A549 (cell line): ENCODE measurements around the gene DIAPH2. TPM values are rescaled to one million over a fixed set of nuclear protein-coding genes. Genes with fewer than 3 reads are reported as not detected.

Source experiments
- ATAC-seq, 2 experiments: fragments of 200-7000 bp in 1 of 2; fragments of >200 bp in 1 of 2; cut with Nextera tagmentation in 1 of 2; cut with Tn5 transposase in 1 of 2; 3 replicates each; pipeline versions ENCODE4 v1.8.0 to v1.9.1; 2018 to 2020; ENCODE audit warnings: mild to moderate bottlenecking in 1 of 2, moderate library complexity in 1 of 2
- CTCF ChIA-PET: fragments of 300-600 bp; sonication (Branson Sonifier 250); formaldehyde crosslinking; extraction: SDS; loops from one replicate; lab custom pipeline; 2021; ENCODE audit warnings: antibody characterized with exemption, inconsistent platforms; lab: Yijun Ruan, JAX
- POLR2A ChIA-PET: fragments of 350-600 bp; formaldehyde crosslinking; extraction: SDS; loops from one replicate; lab custom pipeline; 2021; ENCODE audit warnings: antibody characterized with exemption, inconsistent platforms; lab: Yijun Ruan, JAX
- DNase-seq, 2 experiments: peaks; one replicate each; pipeline versions ENCODE4 v3.0.0 to v3.0.0-alpha.2; 2011 to 2016; ENCODE audit warnings: low read depth in 1 of 2, low spot score in 1 of 2
- FAIRE-seq: peaks from 2 replicates; lab custom pipeline; 2011; peaks lifted over from hg19 to GRCh38; lab: Jason Lieb, UNC
- H3K27ac ChIP-seq, 2 experiments: fragments of >200 bp; sonication (Bioruptor Twin); formaldehyde crosslinking; 3 replicates each; pipeline ENCODE4 v1.5.1; 2016 to 2017
- H3K4me1 ChIP-seq: fragments of >200 bp; sonication (Bioruptor Twin); formaldehyde crosslinking; 3 replicates; pipeline ENCODE4 v1.6.1; 2016
- H3K4me2 ChIP-seq: fragments of >200 bp; sonication (Bioruptor Twin); formaldehyde crosslinking; 3 replicates; pipeline ENCODE4 v1.6.1; 2016
- H3K4me3 ChIP-seq: fragments of >200 bp; sonication (Bioruptor Twin); formaldehyde crosslinking; 3 replicates; pipeline ENCODE4 v1.5.1; 2016
- H3K9me3 ChIP-seq: fragments of >200 bp; sonication (Bioruptor Twin); formaldehyde crosslinking; 3 replicates; pipeline ENCODE4 v1.6.1; 2016
- BHLHE40 ChIP-seq: IDR thresholded peaks from 2 replicates; pipeline ENCODE4 v1.6.1; 2012; ENCODE audit warnings: low read depth, low read length, inconsistent platforms
- CEBPB ChIP-seq, 2 experiments: fragments of >200 bp in 1 of 2; sonication (Bioruptor Twin) in 1 of 2; formaldehyde crosslinking in 1 of 2; IDR thresholded peaks; 2 replicates each; pipeline ENCODE4 v1.6.1; 2012 to 2016
- CHD4 ChIP-seq: fragments of 200-600 bp; sonication (generic); IDR thresholded peaks from 2 replicates; pipeline ENCODE4 v1.6.1; 2016; ENCODE audit warnings: antibody characterized with exemption, mild to moderate bottlenecking, borderline replicate concordance
- EHF ChIP-seq: fragments of 250-450 bp; sonication (Bioruptor Pico); IDR thresholded peaks from 2 replicates; pipeline ENCODE4 v1.5.0; 2020; ENCODE audit warnings: mild to moderate bottlenecking
- FOSB ChIP-seq: fragments of 250-450 bp; sonication (Bioruptor Pico); IDR thresholded peaks from 2 replicates; pipeline ENCODE4 v1.5.0; 2020; ENCODE audit warnings: mild to moderate bottlenecking, moderate library complexity
- GATA3 ChIP-seq: IDR thresholded peaks from 2 replicates; pipeline ENCODE4 v1.6.1; 2012; ENCODE audit warnings: borderline replicate concordance
- HDAC2 ChIP-seq: fragments of 200-600 bp; sonication (generic); IDR thresholded peaks from 2 replicates; pipeline ENCODE4 v1.6.1; 2016
- HOXA7 ChIP-seq: fragments of 250-450 bp; sonication (Bioruptor Pico); IDR thresholded peaks from 2 replicates; pipeline ENCODE4 v1.5.0; 2020; ENCODE audit warnings: mild to moderate bottlenecking, moderate library complexity
- JUNB ChIP-seq: fragments of >200 bp; sonication (Bioruptor Twin); formaldehyde crosslinking; IDR thresholded peaks from 2 replicates; pipeline ENCODE4 v1.6.1; 2016
- NFE2L2 ChIP-seq: fragments of 150-350 bp; conservative IDR thresholded peaks from 2 replicates; pipeline ENCODE4 v1.6.1; 2014; ENCODE audit warnings: low read length
- NPAS2 ChIP-seq: fragments of 250-450 bp; sonication (Bioruptor Pico); IDR thresholded peaks from 2 replicates; pipeline ENCODE4 v1.8.0; 2022; ENCODE audit warnings: mild to moderate bottlenecking, moderate library complexity, borderline replicate concordance
- NR3C1 ChIP-seq: fragments of >200 bp; sonication (Bioruptor Twin); formaldehyde crosslinking; IDR thresholded peaks from 3 replicates; pipeline ENCODE4 v1.6.1; 2017
- POLR2A ChIP-seq: IDR thresholded peaks from 2 replicates; pipeline ENCODE4 v1.6.1; 2012; ENCODE audit warnings: mild to moderate bottlenecking, low read length
- POLR2AphosphoS2 ChIP-seq: conservative IDR thresholded peaks from 2 replicates; pipeline ENCODE4 v1.6.1; 2012; ENCODE audit warnings: low read length, improper control_type of control experiment, inconsistent platforms
- RNF2 ChIP-seq: fragments of 200-600 bp; sonication (generic); IDR thresholded peaks from 2 replicates; pipeline ENCODE4 v1.6.1; 2016; ENCODE audit warnings: low read depth, mild to moderate bottlenecking, antibody characterized with exemption, moderate library complexity, borderline replicate concordance
- SREBF2 ChIP-seq: fragments of 450-650 bp; IDR thresholded peaks from 2 replicates; pipeline ENCODE4 v1.6.1; 2014; ENCODE audit warnings: mild to moderate bottlenecking, moderate library complexity
- ZC3H11A ChIP-seq: fragments of 450-650 bp; IDR thresholded peaks from 2 replicates; pipeline ENCODE4 v1.6.1; 2014; ENCODE audit warnings: antibody characterized with exemption, mild to moderate bottlenecking
- WGBS: methylation state at CpG from one replicate; pipeline ENCODE4 v1.1.6; 2017; ENCODE audit errors: missing lambda C conversion rate; 5-methylcytosine and 5-hydroxymethylcytosine counted together
- polyA plus RNA-seq, 4 experiments: library from polyadenylated mRNA; depleted of rRNA in 3 of 4; stranded (reverse); fragments of >200 nt; fragmentation: RNase III in 1 of 4; extraction: RNeasy Plus Mini Kit Qiagen cat#74134 plus additional on column Dnase treatment in 1 of 4; gene quantifications; 2 replicates in 3 of 4; 3 replicates in 1 of 4; pipeline ENCODE4 v1.2.3, GENCODE V29; 2011 to 2017
- TF ChIP-seq, protein P1 (sequence below): fragments of 150-350 bp; IDR thresholded peaks from 2 replicates; pipeline ENCODE4 v1.6.1; 2014; ENCODE audit warnings: low read depth, mild to moderate bottlenecking, low read length
- TF ChIP-seq, protein P2 (sequence below): fragments of 250-450 bp; sonication (Bioruptor Pico); IDR thresholded peaks from 2 replicates; pipeline ENCODE4 v1.5.0; 2020; ENCODE audit warnings: low read depth, mild to moderate bottlenecking, moderate library complexity
- TF ChIP-seq, protein P3 (sequence below): fragments of >200 bp; sonication (Bioruptor Twin); formaldehyde crosslinking; IDR thresholded peaks from 2 replicates; pipeline ENCODE4 v1.6.1; 2016
- TF ChIP-seq, protein P4 (sequence below): IDR thresholded peaks from 2 replicates; pipeline ENCODE4 v1.6.1; 2012; ENCODE audit warnings: low read depth, borderline replicate concordance
- TF ChIP-seq, protein P5 (sequence below): fragments of >200 bp; sonication (Bioruptor Twin); formaldehyde crosslinking; IDR thresholded peaks from 3 replicates; pipeline ENCODE4 v1.5.1; 2016
- TF ChIP-seq, protein P6 (sequence below): IDR thresholded peaks from 2 replicates; pipeline ENCODE4 v1.6.1; 2012

The DIAPH2 gene
- polyA plus RNA-seq, 2 of the 4 experiments (the other 2 are of a cell fraction), result 3.7 to 10.0 TPM

DNA sequence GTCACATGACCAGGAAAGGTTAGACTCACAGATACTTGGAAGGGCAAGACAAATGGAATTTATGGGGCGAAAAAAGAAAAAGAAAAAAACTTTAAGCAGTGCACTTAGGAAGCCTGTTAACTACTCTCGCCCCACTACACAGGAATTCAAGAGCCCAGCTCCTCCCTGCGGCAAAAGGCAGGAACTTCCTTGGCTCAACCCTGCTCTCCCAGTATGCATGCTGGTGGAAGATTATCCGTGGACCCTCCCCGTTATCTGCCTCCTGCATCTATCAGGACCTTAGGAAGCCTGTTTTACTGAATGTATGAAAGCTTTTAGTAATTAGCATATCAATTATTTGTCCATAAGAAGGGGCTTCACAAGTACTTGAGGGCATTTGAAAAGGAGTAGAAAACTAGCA, 158.9 kb downstream of the DIAPH2 start:
- TF ChIP-seq GATA3 (no peak), JUNB (no peak), NR3C1 (no peak), SREBF2 (no peak), BHLHE40 (no peak), RNF2 (no peak)
- TF ChIP-seq, protein P1, sequence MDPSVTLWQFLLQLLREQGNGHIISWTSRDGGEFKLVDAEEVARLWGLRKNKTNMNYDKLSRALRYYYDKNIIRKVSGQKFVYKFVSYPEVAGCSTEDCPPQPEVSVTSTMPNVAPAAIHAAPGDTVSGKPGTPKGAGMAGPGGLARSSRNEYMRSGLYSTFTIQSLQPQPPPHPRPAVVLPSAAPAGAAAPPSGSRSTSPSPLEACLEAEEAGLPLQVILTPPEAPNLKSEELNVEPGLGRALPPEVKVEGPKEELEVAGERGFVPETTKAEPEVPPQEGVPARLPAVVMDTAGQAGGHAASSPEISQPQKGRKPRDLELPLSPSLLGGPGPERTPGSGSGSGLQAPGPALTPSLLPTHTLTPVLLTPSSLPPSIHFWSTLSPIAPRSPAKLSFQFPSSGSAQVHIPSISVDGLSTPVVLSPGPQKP, result no peak
- no peak for FAIRE-seq
- ChIA-PET CTCF (no interaction called here), POLR2A (no interaction called here)
- no peak for DNase-seq
- no peaks in the 10 kb centered on the region for H3K4me1 ChIP-seq
- no peak overlapping the region for H3K27ac ChIP-seq
- H3K4me2 ChIP-seq, result no peak overlapping the region
- H3K4me3 ChIP-seq, result no peak overlapping the region
- 97% methylated on average over 5 of the region's 5 CpGs for WGBS
- no peak for ATAC-seq
- H3K9me3 ChIP-seq, result no peaks in the 10 kb centered on the region

DNA sequence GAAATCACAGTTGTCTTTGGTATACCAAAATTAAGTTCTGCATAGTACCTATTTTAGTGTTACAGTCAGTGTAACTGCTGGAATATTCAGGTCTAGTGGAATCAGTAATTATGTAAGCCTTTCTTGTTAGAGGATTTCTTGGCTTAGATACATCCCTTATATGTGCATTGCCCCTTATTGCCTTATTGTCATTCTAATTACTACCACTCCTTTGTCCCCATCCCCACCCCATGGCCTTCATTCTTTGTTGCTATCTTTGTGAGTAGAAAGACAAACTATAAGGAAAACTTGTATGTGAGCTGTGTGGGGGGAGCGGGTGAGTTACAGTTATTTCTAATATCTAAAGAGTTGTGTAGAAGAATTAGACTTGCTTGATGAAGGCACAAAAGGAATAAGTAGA, 162.2 kb downstream of the DIAPH2 start:
- Histone ChIP-seq H3K4me1 (no peaks in the 10 kb centered on the region), H3K27ac (no peak overlapping the region), H3K4me3 (no peak overlapping the region), H3K9me3 (no peaks in the 10 kb centered on the region), H3K4me2 (no peak overlapping the region)
- CTCF ChIA-PET, result no interaction called here
- FAIRE-seq (peak; percentile 97), DNase-seq (no peak), ATAC-seq (no peak)
- POLR2A ChIA-PET, result no interaction called here
- TF ChIP-seq CHD4 (no peak), FOSB (no peak), POLR2AphosphoS2 (no peak), HOXA7 (CRISPR knock-in tag) (no peak), POLR2A (no peak), EHF (CRISPR knock-in tag) (no peak), CEBPB (IDR thresholded peaks at IDR 0.05) (no peak), ZC3H11A (no peak), NPAS2 (CRISPR knock-in tag) (no peak), NFE2L2 (no peak), HDAC2 (no peak)
- TF ChIP-seq, protein P2, sequence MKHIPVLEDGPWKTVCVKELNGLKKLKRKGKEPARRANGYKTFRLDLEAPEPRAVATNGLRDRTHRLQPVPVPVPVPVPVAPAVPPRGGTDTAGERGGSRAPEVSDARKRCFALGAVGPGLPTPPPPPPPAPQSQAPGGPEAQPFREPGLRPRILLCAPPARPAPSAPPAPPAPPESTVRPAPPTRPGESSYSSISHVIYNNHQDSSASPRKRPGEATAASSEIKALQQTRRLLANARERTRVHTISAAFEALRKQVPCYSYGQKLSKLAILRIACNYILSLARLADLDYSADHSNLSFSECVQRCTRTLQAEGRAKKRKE (CRISPR knock-in tag), result no peak
- TF ChIP-seq, protein P3, sequence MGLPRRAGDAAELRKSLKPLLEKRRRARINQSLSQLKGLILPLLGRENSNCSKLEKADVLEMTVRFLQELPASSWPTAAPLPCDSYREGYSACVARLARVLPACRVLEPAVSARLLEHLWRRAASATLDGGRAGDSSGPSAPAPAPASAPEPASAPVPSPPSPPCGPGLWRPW, result no peak
- TF ChIP-seq, protein P4, sequence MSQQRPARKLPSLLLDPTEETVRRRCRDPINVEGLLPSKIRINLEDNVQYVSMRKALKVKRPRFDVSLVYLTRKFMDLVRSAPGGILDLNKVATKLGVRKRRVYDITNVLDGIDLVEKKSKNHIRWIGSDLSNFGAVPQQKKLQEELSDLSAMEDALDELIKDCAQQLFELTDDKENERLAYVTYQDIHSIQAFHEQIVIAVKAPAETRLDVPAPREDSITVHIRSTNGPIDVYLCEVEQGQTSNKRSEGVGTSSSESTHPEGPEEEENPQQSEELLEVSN, result no peak
- TF ChIP-seq, protein P5, sequence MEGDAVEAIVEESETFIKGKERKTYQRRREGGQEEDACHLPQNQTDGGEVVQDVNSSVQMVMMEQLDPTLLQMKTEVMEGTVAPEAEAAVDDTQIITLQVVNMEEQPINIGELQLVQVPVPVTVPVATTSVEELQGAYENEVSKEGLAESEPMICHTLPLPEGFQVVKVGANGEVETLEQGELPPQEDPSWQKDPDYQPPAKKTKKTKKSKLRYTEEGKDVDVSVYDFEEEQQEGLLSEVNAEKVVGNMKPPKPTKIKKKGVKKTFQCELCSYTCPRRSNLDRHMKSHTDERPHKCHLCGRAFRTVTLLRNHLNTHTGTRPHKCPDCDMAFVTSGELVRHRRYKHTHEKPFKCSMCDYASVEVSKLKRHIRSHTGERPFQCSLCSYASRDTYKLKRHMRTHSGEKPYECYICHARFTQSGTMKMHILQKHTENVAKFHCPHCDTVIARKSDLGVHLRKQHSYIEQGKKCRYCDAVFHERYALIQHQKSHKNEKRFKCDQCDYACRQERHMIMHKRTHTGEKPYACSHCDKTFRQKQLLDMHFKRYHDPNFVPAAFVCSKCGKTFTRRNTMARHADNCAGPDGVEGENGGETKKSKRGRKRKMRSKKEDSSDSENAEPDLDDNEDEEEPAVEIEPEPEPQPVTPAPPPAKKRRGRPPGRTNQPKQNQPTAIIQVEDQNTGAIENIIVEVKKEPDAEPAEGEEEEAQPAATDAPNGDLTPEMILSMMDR, result no peak
- TF ChIP-seq, protein P6, sequence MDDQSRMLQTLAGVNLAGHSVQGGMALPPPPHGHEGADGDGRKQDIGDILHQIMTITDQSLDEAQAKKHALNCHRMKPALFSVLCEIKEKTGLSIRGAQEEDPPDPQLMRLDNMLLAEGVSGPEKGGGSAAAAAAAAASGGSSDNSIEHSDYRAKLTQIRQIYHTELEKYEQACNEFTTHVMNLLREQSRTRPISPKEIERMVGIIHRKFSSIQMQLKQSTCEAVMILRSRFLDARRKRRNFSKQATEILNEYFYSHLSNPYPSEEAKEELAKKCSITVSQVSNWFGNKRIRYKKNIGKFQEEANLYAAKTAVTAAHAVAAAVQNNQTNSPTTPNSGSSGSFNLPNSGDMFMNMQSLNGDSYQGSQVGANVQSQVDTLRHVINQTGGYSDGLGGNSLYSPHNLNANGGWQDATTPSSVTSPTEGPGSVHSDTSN, result no peak
- 94% methylated on average over 1 of the region's 1 CpG for WGBS
